Measurements from ENCODE around the gene EEF2K. TPM values are rescaled to one million over a fixed set of nuclear protein-coding genes. Genes with fewer than 3 reads are reported as not detected.

The EEF2K gene
- total RNA-seq, 4 donors from 2014 or later = 15.6 to 21.3 (median 19.9) TPM

GRCh38 chr16:22225060-22225459 lies 19.0 kb downstream of the EEF2K start:
- WGBS, 2 donors = 53 to 65% methylated on average over 7 of the region's 7 CpGs
- peak; percentile 45 to 59 for DNase-seq
- TF ChIP-seq POLR2A (IDR thresholded peaks at IDR 0.05) = no peak
- TF ChIP-seq CTCF (IDR thresholded peaks at IDR 0.05) = no peak

GRCh38 chr16:22229889-22230288 lies 23.8 kb downstream of the EEF2K start:
- no peak for TF ChIP-seq POLR2A (IDR thresholded peaks at IDR 0.05)
- no peak for TF ChIP-seq CTCF (IDR thresholded peaks at IDR 0.05)
- H3K27ac ChIP-seq = no peak overlapping the region
- H3K36me3 ChIP-seq = peaks cover 0 to 15% of the 10 kb centered on the region in 2 donors
- 61 to 68% methylated on average over 7 of the region's 7 CpGs for WGBS, 2 donors
- no peaks in the 10 kb centered on the region for H3K9me3 ChIP-seq
- H3K4me1 ChIP-seq = peaks cover 0 to 10% of the 10 kb centered on the region in 2 donors
- DNase-seq = no peak
- no peak overlapping the region for H3K4me3 ChIP-seq (replicated peaks in 1 of 3)
- intact Hi-C loops (cut with DNase I) = no loop called here
- H3K27me3 ChIP-seq = no peaks in the 10 kb centered on the region

More at GRCh38 chr16:22225060-22225459, 19.0 kb downstream of the EEF2K start:
- Histone ChIP-seq H3K27me3 (no peaks in the 10 kb centered on the region), H3K36me3 (peaks cover 0 to 15% of the 10 kb centered on the region in 2 donors), H3K4me1 (peaks cover 0 to 17% of the 10 kb centered on the region in 2 donors), H3K4me3 (replicated peaks in 1 of 3) (no peak overlapping the region), H3K9me3 (no peaks in the 10 kb centered on the region), H3K27ac (no peak overlapping the region)
- intact Hi-C loops (cut with DNase I) = no loop called here

GRCh38 chr16:22232277-22233036 lies 26.4 kb downstream of the EEF2K start:
- Histone ChIP-seq H3K36me3 (peaks cover 0 to 8% of the 10 kb centered on the region in 2 donors), H3K4me3 (replicated peaks in 1 of 3) (no peak overlapping the region), H3K27me3 (no peaks in the 10 kb centered on the region), H3K9me3 (no peaks in the 10 kb centered on the region), H3K27ac (peak overlapping the region in 1 of 3 donors; percentile 7), H3K4me1 (peaks cover 0 to 10% of the 10 kb centered on the region in 2 donors)
- WGBS, 2 donors = 78 to 81% methylated on average over 14 of the region's 14 CpGs
- TF ChIP-seq CTCF (IDR thresholded peaks at IDR 0.05) = no peak
- TF ChIP-seq POLR2A (IDR thresholded peaks at IDR 0.05) = no peak
- intact Hi-C loops (cut with DNase I) = no loop called here
- DNase-seq = peak; percentile 27 to 29

- Histone ChIP-seq H3K27ac (peak overlapping the region in 1 of 3 donors; percentile 7), H3K4me1 (peaks cover 0 to 10% of the 10 kb centered on the region in 2 donors)
Measured at GRCh38 chr16:22233037-22233372, 26.9 kb downstream of the EEF2K start.

More at GRCh38 chr16:22233037-22233372, 26.9 kb downstream of the EEF2K start:
- H3K36me3 ChIP-seq = peaks cover 0 to 8% of the 10 kb centered on the region in 2 donors
- no peak for DNase-seq
- TF ChIP-seq CTCF (IDR thresholded peaks at IDR 0.05) = no peak
- TF ChIP-seq POLR2A (IDR thresholded peaks at IDR 0.05) = no peak
- WGBS, 2 donors = 71 to 74% methylated on average over 6 of the region's 6 CpGs
- H3K27me3 ChIP-seq = no peaks in the 10 kb centered on the region
- no peak overlapping the region for H3K4me3 ChIP-seq (replicated peaks in 1 of 3)
- intact Hi-C loops (cut with DNase I) = no loop called here
- H3K9me3 ChIP-seq = no peaks in the 10 kb centered on the region

All from thyroid gland (tissue), 4 donors.